A549 (cell line): ENCODE measurements around the gene HOXB8.

Source experiments
- CBX8 ChIP-seq: fragments of 200-600 bp; sonication (generic); IDR thresholded peaks from 2 replicates; pipeline ENCODE4 v1.6.1; 2016
- CHD2 ChIP-seq: fragments of 150-350 bp; IDR thresholded peaks from 2 replicates; pipeline ENCODE4 v1.6.1; 2014; ENCODE audit warnings: low read length; ENCODE audit not compliant: partially characterized antibody
- CTCF ChIP-seq: fragments of >200 bp; sonication (Bioruptor Twin); formaldehyde crosslinking; IDR thresholded peaks from 3 replicates; pipeline ENCODE4 v1.5.1; 2016
- FOSB ChIP-seq: fragments of 250-450 bp; sonication (Bioruptor Pico); IDR thresholded peaks from 2 replicates; pipeline ENCODE4 v1.5.0; 2020; ENCODE audit warnings: mild to moderate bottlenecking, moderate library complexity
- FOXS1 ChIP-seq: fragments of 250-450 bp; sonication (Bioruptor Pico); IDR thresholded peaks from 2 replicates; pipeline ENCODE4 v1.5.0; 2020; ENCODE audit warnings: mild to moderate bottlenecking, moderate library complexity
- HDAC2 ChIP-seq: fragments of 200-600 bp; sonication (generic); IDR thresholded peaks from 2 replicates; pipeline ENCODE4 v1.6.1; 2016
- HEYL ChIP-seq: fragments of 250-450 bp; sonication (Bioruptor Pico); IDR thresholded peaks from 2 replicates; pipeline ENCODE4 v1.8.0; 2021; ENCODE audit warnings: mild to moderate bottlenecking, moderate library complexity
- HMGXB4 ChIP-seq: fragments of 250-450 bp; sonication (Bioruptor Pico); IDR thresholded peaks from 2 replicates; pipeline ENCODE4 v1.5.0; 2021; ENCODE audit warnings: mild to moderate bottlenecking, moderate library complexity, borderline replicate concordance
- KDM5A ChIP-seq: fragments of 200-600 bp; sonication (generic); IDR thresholded peaks from 2 replicates; pipeline ENCODE4 v1.6.1; 2016; ENCODE audit warnings: antibody characterized with exemption, mild to moderate bottlenecking
- MYC ChIP-seq: IDR thresholded peaks from 2 replicates; pipeline ENCODE4 v1.6.1; 2012; ENCODE audit warnings: mild to moderate bottlenecking, inconsistent platforms, low read length, improper control_type of control experiment, borderline replicate concordance
- NPAS2 ChIP-seq: fragments of 250-450 bp; sonication (Bioruptor Pico); IDR thresholded peaks from 2 replicates; pipeline ENCODE4 v1.8.0; 2022; ENCODE audit warnings: mild to moderate bottlenecking, moderate library complexity, borderline replicate concordance
- POLR2A ChIP-seq: IDR thresholded peaks from 2 replicates; pipeline ENCODE4 v1.6.1; 2012; ENCODE audit warnings: mild to moderate bottlenecking, low read length
- REST ChIP-seq: fragments of 200-600 bp; sonication (generic); IDR thresholded peaks from 2 replicates; pipeline ENCODE4 v1.6.1; 2016; ENCODE audit warnings: antibody characterized with exemption, mild to moderate bottlenecking, moderate library complexity
- SMC3 ChIP-seq: fragments of >200 bp; sonication (Bioruptor Twin); formaldehyde crosslinking; IDR thresholded peaks from 3 replicates; pipeline ENCODE4 v1.6.1; 2018; ENCODE audit warnings: inconsistent platforms

- TF ChIP-seq CTCF, result no peak
- no peak for TF ChIP-seq CHD2
- no peak for TF ChIP-seq POLR2A
- TF ChIP-seq HDAC2, result no peak
- no peak for TF ChIP-seq REST
- TF ChIP-seq HMGXB4 (CRISPR knock-in tag), result no peak
- TF ChIP-seq NPAS2 (CRISPR knock-in tag), result no peak
- no peak for TF ChIP-seq CBX8
- no peak for TF ChIP-seq FOSB (CRISPR knock-in tag)
- no peak for TF ChIP-seq KDM5A
- TF ChIP-seq SMC3, result no peak
- TF ChIP-seq FOXS1 (CRISPR knock-in tag), result no peak
- TF ChIP-seq MYC, result no peak
- no peak for TF ChIP-seq HEYL (CRISPR knock-in tag)
Measured at GRCh38 chr17:48567646-48568354, 47.3 kb downstream of the HOXB8 start.
